H1 (cell line): ENCODE measurements around the gene FAM111A. TPM values are rescaled to one million over a fixed set of nuclear protein-coding genes. Genes with fewer than 3 reads are reported as not detected.

Experiments used
- CTCF ChIA-PET: fragments of 300-600 bp; sonication (Branson Sonifier 250); formaldehyde crosslinking; loops from one replicate; lab custom pipeline; 2021; ENCODE audit not compliant: partially characterized antibody; lab: Charles Lee
- POLR2A ChIA-PET: fragments of 300-600 bp; sonication (Branson Sonifier 250); formaldehyde crosslinking; loops from one replicate; lab custom pipeline; 2021; ENCODE audit warnings: inconsistent platforms; ENCODE audit not compliant: partially characterized antibody; lab: Charles Lee
- DNase-seq, 2 experiments: peaks; one replicate each; pipeline versions ENCODE4 v3.0.0 to v3.0.0-alpha.2; 2010 to 2022; ENCODE audit warnings: low spot score in 2 of 2, low read depth in 1 of 2, mixed read lengths in 1 of 2
- FAIRE-seq: peaks from 2 replicates; lab custom pipeline; 2011; peaks lifted over from hg19 to GRCh38; lab: Jason Lieb, UNC
- H2AFZ ChIP-seq: 2 replicates; pipeline ENCODE4 v1.8.1; 2012; ENCODE audit warnings: low read length, inconsistent platforms
- H2AK5ac ChIP-seq: 2 replicates; pipeline ENCODE4 v1.6.1; 2013; ENCODE audit warnings: low read depth, low read length
- H2BK120ac ChIP-seq: replicated peaks from 2 replicates; pipeline ENCODE3; 2013; ENCODE audit warnings: low read depth, low read length, inconsistent platforms
- H2BK12ac ChIP-seq: 2 replicates; pipeline ENCODE4 v1.6.1; 2013; ENCODE audit warnings: low read depth, low read length
- H2BK15ac ChIP-seq: 2 replicates; pipeline ENCODE4 v1.6.1; 2013; ENCODE audit warnings: low read length
- H2BK20ac ChIP-seq: 2 replicates; pipeline ENCODE4 v1.6.1; 2013; ENCODE audit warnings: low read length
- H2BK5ac ChIP-seq: 2 replicates; pipeline ENCODE4 v1.6.1; 2013; ENCODE audit warnings: low read depth, low read length
- H3K14ac ChIP-seq: 2 replicates; pipeline ENCODE4 v1.6.1; 2013; ENCODE audit warnings: inconsistent platforms; ENCODE audit not compliant: insufficient read length
- H3K18ac ChIP-seq: 2 replicates; pipeline ENCODE4 v1.6.1; 2013; ENCODE audit warnings: low read length; ENCODE audit errors: extremely low read depth
- H3K23ac ChIP-seq: 2 replicates; pipeline ENCODE4 v1.6.1; 2013; ENCODE audit warnings: inconsistent platforms; ENCODE audit not compliant: insufficient read length
- H3K23me2 ChIP-seq: 2 replicates; pipeline ENCODE4 v1.6.1; 2013; ENCODE audit warnings: low read depth, low read length
- H3K27ac ChIP-seq: 2 replicates; pipeline ENCODE4 v1.6.1; 2011; ENCODE audit warnings: low read depth, low read length, inconsistent platforms
- H3K27me3 ChIP-seq, 4 experiments: replicated peaks in 1 of 4; 1 replicate in 1 of 4; 2 replicates in 3 of 4; pipeline versions ENCODE4 v1.6.1 to v1.8.1; 2011 to 2013; ENCODE audit warnings: low read length in 3 of 4, mild to moderate bottlenecking in 3 of 4, inconsistent platforms in 2 of 4, mixed read lengths in 2 of 4, moderate library complexity in 1 of 4; ENCODE audit not compliant: control insufficient read depth in 3 of 4, insufficient read depth in 3 of 4; ENCODE audit errors: extremely low read depth in 1 of 4
- H3K36me3 ChIP-seq, 4 experiments: 2 replicates each; pipeline versions ENCODE4 v1.6.1 to v1.8.1; 2011 to 2013; ENCODE audit warnings: mild to moderate bottlenecking in 4 of 4, low read length in 3 of 4, moderate library complexity in 2 of 4, control low read depth in 1 of 4, inconsistent platforms in 1 of 4; ENCODE audit not compliant: insufficient read depth in 4 of 4, control insufficient read depth in 2 of 4
- H3K4ac ChIP-seq: replicated peaks from 2 replicates; pipeline ENCODE3; 2013; ENCODE audit warnings: low read length, low read depth, mixed read lengths, inconsistent platforms; ENCODE audit not compliant: insufficient read length
- H3K4me1 ChIP-seq, 4 experiments: replicated peaks in 1 of 4; 1 replicate in 1 of 4; 2 replicates in 3 of 4; pipeline versions ENCODE4 v1.6.1 to v1.8.1; 2011 to 2013; ENCODE audit warnings: low read length in 3 of 4, inconsistent platforms in 2 of 4, mixed read lengths in 1 of 4; ENCODE audit not compliant: insufficient read depth in 4 of 4, control insufficient read depth in 3 of 4
- H3K4me2 ChIP-seq, 2 experiments: 2 replicates each; pipeline versions ENCODE4 v1.6.1 to v1.8.1; 2011 to 2013; ENCODE audit warnings: low read depth in 2 of 2, low read length in 2 of 2, control low read depth in 1 of 2, inconsistent platforms in 1 of 2, mild to moderate bottlenecking in 1 of 2; ENCODE audit not compliant: insufficient read depth in 1 of 2
- H3K4me3 ChIP-seq, 4 experiments: fragments of 200-600, 300-600 bp in 1 of 4; sonication (generic), shearing (Covaris generic), sonication (Bioruptor Twin) in 1 of 4; 2 replicates each; pipeline versions ENCODE4 v1.5.1 to v1.8.1; 2011 to 2016; ENCODE audit warnings: low read length in 4 of 4, low read depth in 3 of 4, control low read depth in 2 of 4, inconsistent platforms in 2 of 4, mild to moderate bottlenecking in 2 of 4, mixed read lengths in 1 of 4, moderate library complexity in 1 of 4; ENCODE audit not compliant: insufficient read depth in 2 of 4; ENCODE audit errors: extremely low read depth in 1 of 4
- H3K56ac ChIP-seq: replicated peaks from 2 replicates; pipeline ENCODE3; 2013; ENCODE audit warnings: low read depth, mild to moderate bottlenecking, mixed read lengths, low read length, inconsistent platforms; ENCODE audit not compliant: insufficient read length
- H3K79me1 ChIP-seq: 2 replicates; pipeline ENCODE4 v1.6.1; 2013; ENCODE audit warnings: low read depth, low read length, control low read depth
- H3K79me2 ChIP-seq, 2 experiments: 2 replicates each; pipeline versions ENCODE4 v1.6.1 to v1.8.1; 2012 to 2013; ENCODE audit warnings: low read length in 2 of 2, mild to moderate bottlenecking in 2 of 2, inconsistent platforms in 1 of 2; ENCODE audit not compliant: insufficient read depth in 2 of 2, control insufficient read depth in 1 of 2
- H3K9ac ChIP-seq, 4 experiments: replicated peaks in 1 of 4; 1 replicate in 1 of 4; 2 replicates in 3 of 4; pipeline versions ENCODE4 v1.6.1 to v1.8.1; 2011 to 2013; ENCODE audit warnings: low read depth in 3 of 4, low read length in 3 of 4, control low read depth in 2 of 4, mild to moderate bottlenecking in 2 of 4, moderate library complexity in 2 of 4, inconsistent platforms in 1 of 4; ENCODE audit errors: extremely low read depth in 1 of 4
- H3K9me3 ChIP-seq, 2 experiments: 2 replicates each; pipeline versions ENCODE4 v1.6.1 to v1.8.1; 2012 to 2013; ENCODE audit warnings: mild to moderate bottlenecking in 2 of 2, moderate library complexity in 2 of 2, control low read depth in 1 of 2, inconsistent platforms in 1 of 2, low read depth in 1 of 2, low read length in 1 of 2, mixed read lengths in 1 of 2; ENCODE audit not compliant: insufficient read depth in 2 of 2
- H4K20me1 ChIP-seq, 2 experiments: replicated peaks in 1 of 2; 2 replicates each; pipeline versions ENCODE3 to v1.8.1; 2011 to 2013; ENCODE audit warnings: inconsistent platforms in 2 of 2, low read length in 2 of 2, mild to moderate bottlenecking in 1 of 2; ENCODE audit not compliant: insufficient read depth in 2 of 2, control insufficient read depth in 1 of 2
- H4K5ac ChIP-seq: 2 replicates; pipeline ENCODE4 v1.6.1; 2013; ENCODE audit warnings: low read length, low read depth, mixed read lengths, inconsistent platforms; ENCODE audit not compliant: insufficient read length
- H4K8ac ChIP-seq: 2 replicates; pipeline ENCODE4 v1.8.0; 2013; ENCODE audit warnings: mild to moderate bottlenecking, moderate library complexity, low read length, inconsistent platforms; ENCODE audit not compliant: insufficient read depth; ENCODE audit errors: extremely low read depth
- H4K91ac ChIP-seq: replicated peaks from 2 replicates; pipeline ENCODE3; 2013; ENCODE audit warnings: low read length, mixed read lengths, inconsistent platforms; ENCODE audit not compliant: insufficient read length
- BACH1 ChIP-seq: IDR thresholded peaks from 2 replicates; pipeline ENCODE4 v1.6.1; 2012; ENCODE audit warnings: low read length, improper control_type of control experiment
- CHD2 ChIP-seq: IDR thresholded peaks from 2 replicates; pipeline ENCODE4 v1.6.1; 2012; ENCODE audit warnings: low read length, improper control_type of control experiment
- CREB1 ChIP-seq: IDR thresholded peaks from 2 replicates; pipeline ENCODE4 v1.6.1; 2012; ENCODE audit warnings: inconsistent platforms
- CTBP2 ChIP-seq: IDR thresholded peaks from 2 replicates; pipeline ENCODE4 v1.7.0; 2011; ENCODE audit warnings: borderline replicate concordance, mild to moderate bottlenecking, moderate library complexity, mixed read lengths, low read length; ENCODE audit not compliant: insufficient read depth, insufficient read length
- E2F6 ChIP-seq: IDR thresholded peaks from 2 replicates; pipeline ENCODE4 v1.6.1; 2012; ENCODE audit warnings: inconsistent platforms
- EGR1 ChIP-seq: IDR thresholded peaks from 2 replicates; pipeline ENCODE4 v1.6.1; 2011; ENCODE audit warnings: low read depth, low read length, borderline replicate concordance
- GABPA ChIP-seq: IDR thresholded peaks from 2 replicates; pipeline ENCODE4 v1.6.1; 2011; ENCODE audit warnings: mild to moderate bottlenecking, low read length, moderate library complexity, borderline replicate concordance; ENCODE audit not compliant: insufficient read depth
- JUND ChIP-seq: IDR thresholded peaks from 2 replicates; pipeline ENCODE4 v1.6.1; 2011; ENCODE audit warnings: mild to moderate bottlenecking, improper control_type of control experiment, low read length
- RFX5 ChIP-seq: IDR thresholded peaks from 2 replicates; pipeline ENCODE4 v1.6.1; 2011; ENCODE audit warnings: low read depth, low read length, improper control_type of control experiment, borderline replicate concordance
- SIX5 ChIP-seq: IDR thresholded peaks from 2 replicates; pipeline ENCODE4 v1.6.1; 2011; ENCODE audit warnings: mild to moderate bottlenecking, low read depth, low read length
- USF2 ChIP-seq: IDR thresholded peaks from 2 replicates; pipeline ENCODE4 v1.6.1; 2011; ENCODE audit warnings: low read length, improper control_type of control experiment
- WGBS, 2 experiments: shearing (Covaris generic) in 1 of 2; methylation state at CpG; one replicate each; pipeline versions ENCODE4 v1.1.6 to v1.1.7; 2013 to 2015; ENCODE audit warnings: low lambda C conversion rate in 2 of 2, mixed read lengths in 2 of 2, inconsistent platforms in 1 of 2, low coverage in 1 of 2, missing lambda C conversion rate in 1 of 2; ENCODE audit not compliant: insufficient replicate concordance in 2 of 2, insufficient coverage in 1 of 2, insufficient read length in 1 of 2; ENCODE audit errors: extremely low coverage in 1 of 2, missing lambda C conversion rate in 1 of 2; 5-methylcytosine and 5-hydroxymethylcytosine counted together
- polyA plus RNA-seq, 7 experiments: library from polyadenylated mRNA; depleted of rRNA in 3 of 7; stranded (reverse) in 5 of 7; unstranded in 2 of 7; fragments of >200 nt in 5 of 7; fragments of 200-250 nt in 2 of 7; gene quantifications; 1 replicate in 5 of 7; 2 replicates in 1 of 7; 4 replicates in 1 of 7; pipeline versions ENCODE4 v1.2.1 to v1.2.3, GENCODE V29; 2011 to 2013; ENCODE audit warnings: missing spikeins in 2 of 7, mixed read lengths in 2 of 7
- total RNA-seq: library from RNA; stranded (reverse); fragmentation: NEBNext Ultra II Directional; extraction: Animal tissue kit (Norgen Biotek cat#: 25700); gene quantifications from 2 replicates; pipeline ENCODE4 v1.2.1, GENCODE V29; 2021

The FAM111A gene
- total and polyA plus RNA-seq, 2 of the 8 experiments (the other 6 are each of a cell fraction or from before 2014, with no cell fraction given): 10.2 to 29.9 TPM

DNA sequence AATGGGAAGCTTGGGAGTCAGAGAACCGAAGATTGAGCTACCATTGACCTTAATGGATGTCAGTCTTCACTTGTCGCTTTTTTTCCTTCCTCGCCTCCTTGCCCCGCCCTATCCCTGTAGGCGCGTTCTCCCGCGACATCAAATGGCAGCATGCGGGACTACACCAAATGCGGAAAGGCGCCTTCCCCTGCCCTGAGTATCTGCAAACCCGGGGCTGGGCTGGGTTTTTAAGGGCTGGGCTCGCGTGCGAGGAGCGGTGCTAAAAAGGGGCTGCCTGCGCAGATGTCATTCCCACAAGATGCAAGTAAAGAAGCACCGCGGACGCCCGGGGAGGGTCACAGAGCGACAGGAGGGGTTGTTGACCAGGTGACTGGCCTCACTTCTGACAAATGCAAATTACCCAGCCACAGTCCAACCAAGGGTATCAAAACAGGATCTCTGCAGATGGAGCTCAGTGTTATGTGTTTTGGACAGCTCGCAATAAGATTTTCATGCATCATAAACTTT lies 40.3 kb upstream of the FAM111A start:
- FAIRE-seq (no peak), DNase-seq (peak in 1 of 2 experiments; percentile 84)
- peak overlapping the region; percentile 71 to 81 for H3K4me2 ChIP-seq
- H4K5ac ChIP-seq: no peak overlapping the region
- H3K4ac ChIP-seq: no peak overlapping the region
- H3K4me3 ChIP-seq: peak overlapping the region; percentile 42 to 57 (median 45); a peak in 7 of 8 replicates
- H3K23ac ChIP-seq: no peak overlapping the region
- 10% methylated on average over 18 of the region's 23 CpGs; no CpG with 5 or more reads in 1 of the 2 experiments for WGBS, 2 experiments
- no peak overlapping the region for H3K27ac ChIP-seq
- no peak overlapping the region for H4K91ac ChIP-seq
- H3K23me2 ChIP-seq: peaks cover 8% of the 10 kb centered on the region; the same call in 1 of the 2 replicates
- H3K36me3 ChIP-seq: no peaks in the 10 kb centered on the region
- H2BK5ac ChIP-seq: no peak overlapping the region
- H3K79me2 ChIP-seq: no peaks in the 10 kb centered on the region
- no peak overlapping the region for H2BK12ac ChIP-seq
- H4K8ac ChIP-seq: no peak overlapping the region
- H2BK120ac ChIP-seq: no peak overlapping the region
- no peak overlapping the region for H3K18ac ChIP-seq
- no peak overlapping the region for H3K14ac ChIP-seq
- H3K27me3 ChIP-seq: peaks cover 0 to 5% (median 2%) of the 10 kb centered on the region in 4 experiments; a peak in 2 of 7 replicates
- H3K56ac ChIP-seq: no peak overlapping the region
- H4K20me1 ChIP-seq: no peaks in the 10 kb centered on the region
- H2AFZ ChIP-seq: peak overlapping the region; percentile 97
- peak overlapping the region in 3 of 4 experiments; percentile 1 to 48 (median 45); a peak in 3 of 7 replicates for H3K9ac ChIP-seq
- no peaks in the 10 kb centered on the region for H3K9me3 ChIP-seq
- ChIA-PET POLR2A (interaction anchor here (0.6 to 1.4 kb wide), 2 partner anchors 34 to 1241 kb away, joined by 3 read pairs; no protein-coding TSS in a partner anchor), CTCF (interaction anchor here (0.6 to 1.3 kb wide), 7 partner anchors 9 to 196 kb away, joined by 3 to 5 read pairs (median 3); no protein-coding TSS in a partner anchor)
- peaks cover 0 to 3% (median under 1%) of the 10 kb centered on the region in 4 experiments; a peak in 3 of 7 replicates for H3K4me1 ChIP-seq
- no peak overlapping the region for H2AK5ac ChIP-seq
- H2BK20ac ChIP-seq: no peak overlapping the region
- no peaks in the 10 kb centered on the region; the same call in 1 of the 2 replicates for H3K79me1 ChIP-seq
- H2BK15ac ChIP-seq: no peak overlapping the region
- no peak for TF ChIP-seq GABPA
- TF ChIP-seq SIX5: no peak
- no peak for TF ChIP-seq RFX5
- TF ChIP-seq CHD2: peak; percentile 59; the same call in 1 of the 2 replicates
- no peak for TF ChIP-seq JUND
- TF ChIP-seq E2F6: peak; percentile 76
- TF ChIP-seq CREB1: peak; percentile 72
- no peak for TF ChIP-seq EGR1
- no peak for TF ChIP-seq BACH1
- no peak for TF ChIP-seq CTBP2
- no peak for TF ChIP-seq USF2
